ENCODE results near the gene ONECUT1. TPM values are rescaled to one million over a fixed set of nuclear protein-coding genes. Genes with fewer than 3 reads are reported as not detected.

The ONECUT1 gene
- total RNA-seq, 4 donors from 2014 or later, result 0.29 TPM; not detected in 3

DNA sequence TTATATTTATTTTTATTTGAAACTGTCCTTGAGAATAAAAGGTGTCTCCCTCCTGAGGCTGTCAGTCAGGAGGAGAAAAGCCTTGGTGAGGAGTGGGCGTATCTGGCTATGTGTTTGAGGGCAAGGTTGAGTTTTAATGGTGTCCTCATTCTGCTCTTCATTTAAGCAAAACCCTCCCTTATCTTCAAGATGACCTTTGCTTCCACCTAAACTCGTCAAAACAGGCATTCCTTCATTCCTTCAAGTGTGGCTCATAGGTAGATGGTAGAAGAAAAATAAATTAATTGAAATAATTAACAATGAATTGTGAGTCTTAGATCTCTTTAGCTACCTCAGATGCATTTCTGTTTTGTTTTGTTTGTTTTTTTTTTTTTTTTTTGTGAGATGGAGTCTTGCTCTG is 71.6 kb downstream of the ONECUT1 start:
- Histone ChIP-seq H3K9me3 (no peaks in the 10 kb centered on the region), H3K36me3 (no peaks in the 10 kb centered on the region), H3K4me3 (no peak overlapping the region), H3K4me1 (no peaks in the 10 kb centered on the region), H3K27ac (no peak overlapping the region), H3K27me3 (no peaks in the 10 kb centered on the region)
- 69% methylated on average over 2 of the region's 2 CpGs for WGBS
- TF ChIP-seq POLR2AphosphoS5 (IDR thresholded peaks at IDR 0.05), result no peak
- TF ChIP-seq, protein P1, sequence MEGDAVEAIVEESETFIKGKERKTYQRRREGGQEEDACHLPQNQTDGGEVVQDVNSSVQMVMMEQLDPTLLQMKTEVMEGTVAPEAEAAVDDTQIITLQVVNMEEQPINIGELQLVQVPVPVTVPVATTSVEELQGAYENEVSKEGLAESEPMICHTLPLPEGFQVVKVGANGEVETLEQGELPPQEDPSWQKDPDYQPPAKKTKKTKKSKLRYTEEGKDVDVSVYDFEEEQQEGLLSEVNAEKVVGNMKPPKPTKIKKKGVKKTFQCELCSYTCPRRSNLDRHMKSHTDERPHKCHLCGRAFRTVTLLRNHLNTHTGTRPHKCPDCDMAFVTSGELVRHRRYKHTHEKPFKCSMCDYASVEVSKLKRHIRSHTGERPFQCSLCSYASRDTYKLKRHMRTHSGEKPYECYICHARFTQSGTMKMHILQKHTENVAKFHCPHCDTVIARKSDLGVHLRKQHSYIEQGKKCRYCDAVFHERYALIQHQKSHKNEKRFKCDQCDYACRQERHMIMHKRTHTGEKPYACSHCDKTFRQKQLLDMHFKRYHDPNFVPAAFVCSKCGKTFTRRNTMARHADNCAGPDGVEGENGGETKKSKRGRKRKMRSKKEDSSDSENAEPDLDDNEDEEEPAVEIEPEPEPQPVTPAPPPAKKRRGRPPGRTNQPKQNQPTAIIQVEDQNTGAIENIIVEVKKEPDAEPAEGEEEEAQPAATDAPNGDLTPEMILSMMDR (IDR thresholded peaks at IDR 0.05), result no peak
- TF ChIP-seq POLR2A (IDR thresholded peaks at IDR 0.05), result no peak
- no peak for TF ChIP-seq EP300 (IDR thresholded peaks at IDR 0.05)
- DNase-seq (ENCODE audit: low spot score in 2 of 2), result no peak

DNA sequence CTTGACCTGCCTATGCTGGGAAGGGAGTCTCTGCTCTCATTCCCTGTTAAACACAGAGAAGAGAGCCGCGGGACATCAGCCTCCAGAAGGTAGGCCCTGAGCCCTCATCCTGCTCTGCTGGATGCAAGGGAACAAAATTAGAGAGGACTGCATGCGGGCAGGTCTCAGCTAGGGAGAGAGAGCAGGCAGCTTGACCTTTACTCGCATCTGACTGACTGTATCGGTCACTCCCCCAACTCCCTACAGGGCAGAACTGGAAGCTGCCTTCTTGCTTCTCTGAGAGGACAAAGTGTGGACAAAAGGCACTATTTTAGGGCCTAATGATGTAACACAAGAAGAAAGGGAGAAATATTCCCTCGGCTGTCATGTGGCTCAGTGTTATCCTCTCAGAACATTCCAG is 72.2 kb downstream of the ONECUT1 start:
- no peak for TF ChIP-seq POLR2A (IDR thresholded peaks at IDR 0.05)
- TF ChIP-seq POLR2AphosphoS5 (IDR thresholded peaks at IDR 0.05), result no peak
- no peak for TF ChIP-seq EP300 (IDR thresholded peaks at IDR 0.05)
- TF ChIP-seq, protein P1 (IDR thresholded peaks at IDR 0.05), result no peak
- Histone ChIP-seq H3K27me3 (no peaks in the 10 kb centered on the region), H3K4me1 (no peaks in the 10 kb centered on the region), H3K27ac (no peak overlapping the region), H3K4me3 (no peak overlapping the region), H3K9me3 (no peaks in the 10 kb centered on the region), H3K36me3 (no peaks in the 10 kb centered on the region)
- 86% methylated on average over 6 of the region's 6 CpGs for WGBS
- no peak for DNase-seq (ENCODE audit: low spot score in 2 of 2)

DNA sequence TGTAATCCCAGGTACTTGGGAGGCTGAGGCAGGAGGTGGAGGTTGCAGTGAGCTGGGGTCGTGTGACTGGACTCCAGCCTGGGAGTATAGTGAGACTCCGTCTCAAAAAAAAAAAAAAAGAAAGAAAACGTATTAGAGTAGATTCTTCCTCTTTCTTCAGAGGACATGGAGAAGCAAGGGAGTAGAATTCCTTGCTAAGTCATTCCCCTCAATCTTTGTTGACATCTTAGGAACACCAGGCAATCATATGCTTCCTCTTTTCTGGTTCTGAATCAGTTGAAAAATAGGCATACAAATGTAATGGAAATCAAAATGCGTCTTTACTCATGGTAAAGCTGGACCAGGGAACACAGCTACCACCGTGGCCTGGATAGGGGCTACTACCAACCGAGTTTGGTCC is 72.7 kb downstream of the ONECUT1 start:
- H3K4me1 ChIP-seq, result no peaks in the 10 kb centered on the region
- no peak overlapping the region for H3K4me3 ChIP-seq
- WGBS, result 84% methylated on average over 6 of the region's 6 CpGs
- no peak for DNase-seq (ENCODE audit: low spot score in 2 of 2)
- H3K36me3 ChIP-seq, result no peaks in the 10 kb centered on the region
- no peaks in the 10 kb centered on the region for H3K9me3 ChIP-seq
- H3K27me3 ChIP-seq, result no peaks in the 10 kb centered on the region
- TF ChIP-seq POLR2AphosphoS5 (IDR thresholded peaks at IDR 0.05), result no peak
- TF ChIP-seq EP300 (IDR thresholded peaks at IDR 0.05), result no peak
- no peak for TF ChIP-seq POLR2A (IDR thresholded peaks at IDR 0.05)
- TF ChIP-seq, protein P1 (IDR thresholded peaks at IDR 0.05), result no peak
- H3K27ac ChIP-seq, result no peak overlapping the region

DNA sequence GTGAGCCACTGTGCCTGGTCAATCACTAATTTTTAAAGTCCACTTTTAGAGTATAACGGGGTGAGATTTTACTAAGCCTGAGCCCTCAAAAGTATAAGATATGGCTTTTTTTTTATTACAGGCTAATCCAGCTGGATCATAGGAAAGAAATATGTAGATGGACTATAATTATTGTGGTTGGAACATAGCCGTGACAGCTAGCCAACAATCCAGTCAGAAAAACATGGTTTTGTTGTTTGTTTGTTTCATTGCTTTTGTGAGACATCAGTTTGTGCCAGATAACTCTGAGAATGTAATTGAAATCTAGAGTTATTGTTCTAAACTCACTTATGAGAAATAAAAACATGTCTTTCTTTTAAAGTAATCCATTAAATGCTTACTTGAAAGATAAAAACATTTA is 73.6 kb downstream of the ONECUT1 start:
- DNase-seq (ENCODE audit: low spot score in 2 of 2), result no peak
- WGBS, result 75% methylated on average over 2 of the region's 2 CpGs
- Histone ChIP-seq H3K4me1 (no peaks in the 10 kb centered on the region), H3K4me3 (no peak overlapping the region), H3K36me3 (no peaks in the 10 kb centered on the region), H3K27ac (no peak overlapping the region), H3K27me3 (no peaks in the 10 kb centered on the region), H3K9me3 (no peaks in the 10 kb centered on the region)
- TF ChIP-seq EP300 (IDR thresholded peaks at IDR 0.05) (no peak), POLR2A (IDR thresholded peaks at IDR 0.05) (no peak), POLR2AphosphoS5 (IDR thresholded peaks at IDR 0.05) (no peak)
- TF ChIP-seq, protein P1 (IDR thresholded peaks at IDR 0.05), result no peak

DNA sequence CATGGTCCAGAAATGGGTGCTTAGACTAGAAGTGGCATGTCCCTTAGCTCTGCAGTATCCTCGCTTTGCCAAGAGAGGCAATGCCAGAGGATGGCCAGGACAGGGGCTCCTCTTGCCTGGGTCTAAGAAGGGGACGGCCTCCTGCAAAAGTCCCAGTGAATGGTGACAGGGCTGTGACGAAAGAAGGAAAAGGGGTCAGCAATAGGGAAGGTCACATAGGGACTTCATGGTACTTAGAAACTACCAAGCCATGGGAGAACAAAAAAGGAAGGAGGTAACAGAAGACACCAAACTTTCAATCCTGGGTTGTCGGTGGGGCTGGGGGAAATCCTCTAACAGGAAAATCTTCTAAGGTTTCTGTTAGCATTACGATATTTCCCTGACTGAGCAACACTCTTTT is 74.7 kb downstream of the ONECUT1 start:
- Histone ChIP-seq H3K9me3 (no peaks in the 10 kb centered on the region), H3K27ac (no peak overlapping the region), H3K36me3 (no peaks in the 10 kb centered on the region), H3K27me3 (no peaks in the 10 kb centered on the region), H3K4me1 (no peaks in the 10 kb centered on the region), H3K4me3 (no peak overlapping the region)
- TF ChIP-seq, protein P1 (IDR thresholded peaks at IDR 0.05), result no peak
- TF ChIP-seq EP300 (IDR thresholded peaks at IDR 0.05) (no peak), POLR2AphosphoS5 (IDR thresholded peaks at IDR 0.05) (no peak), POLR2A (IDR thresholded peaks at IDR 0.05) (no peak)
- 91% methylated on average over 5 of the region's 5 CpGs for WGBS
- DNase-seq (ENCODE audit: low spot score in 2 of 2), result no peak

All from suprapubic skin (tissue), 4 donors.